MM.1S (cell line): ENCODE results near the gene FIGLA.

Source experiments
- DNase-seq: peaks from one replicate; pipeline ENCODE4 v3.0.0-alpha.2; 2015
- H2AFZ ChIP-seq: fragments of 300-600 bp; sonication (generic); 2 replicates; pipeline ENCODE4 v1.6.0; 2016; ENCODE audit warnings: antibody characterized with exemption, low read length
- H3F3A ChIP-seq: fragments of 300-600 bp; sonication (generic); 2 replicates; pipeline ENCODE4 v1.6.1; 2016; ENCODE audit warnings: mild to moderate bottlenecking, antibody characterized with exemption, low read length, moderate library complexity, mixed read lengths; ENCODE audit not compliant: insufficient read depth
- H3K27ac ChIP-seq: fragments of 300-600 bp; sonication (generic); 2 replicates; pipeline ENCODE4 v1.5.1; 2016; ENCODE audit warnings: mild to moderate bottlenecking, low read length
- H3K27me3 ChIP-seq: fragments of 300-600 bp; sonication (generic); replicated peaks from 2 replicates; pipeline ENCODE4 v1.6.0; 2016; ENCODE audit warnings: low read length; ENCODE audit not compliant: insufficient read depth
- H3K36me3 ChIP-seq: fragments of 300-600 bp; sonication (generic); replicated peaks from 2 replicates; pipeline ENCODE4 v1.6.1; 2016; ENCODE audit warnings: mild to moderate bottlenecking, low read length, mixed read lengths; ENCODE audit not compliant: insufficient read depth
- H3K4me1 ChIP-seq: fragments of 300-600 bp; sonication (generic); 2 replicates; pipeline ENCODE4 v1.6.1; 2016; ENCODE audit warnings: low read length, mixed read lengths
- H3K4me2 ChIP-seq: fragments of 300-600 bp; sonication (generic); 2 replicates; pipeline ENCODE4 v1.6.0; 2016; ENCODE audit warnings: low read depth, low read length
- H3K4me3 ChIP-seq: fragments of 300-600 bp; sonication (generic); 2 replicates; pipeline ENCODE4 v1.5.1; 2016; ENCODE audit warnings: low read length, mixed read lengths
- H3K79me2 ChIP-seq: fragments of 300-600 bp; sonication (generic); 2 replicates; pipeline ENCODE4 v1.6.1; 2016; ENCODE audit warnings: mixed run types, low read length, mixed read lengths
- H3K9ac ChIP-seq: fragments of 300-600 bp; sonication (generic); 2 replicates; pipeline ENCODE4 v1.6.1; 2016; ENCODE audit warnings: low read length, mixed read lengths
- H3K9me2 ChIP-seq: fragments of 300-600 bp; sonication (generic); replicated peaks from 2 replicates; pipeline ENCODE4 v1.6.1; 2016; ENCODE audit warnings: mild to moderate bottlenecking, low read length, mixed read lengths; ENCODE audit not compliant: insufficient read depth
- H3K9me3 ChIP-seq: fragments of 300-600 bp; sonication (generic); replicated peaks from 2 replicates; pipeline ENCODE4 v1.6.1; 2016; ENCODE audit warnings: mild to moderate bottlenecking, low read length, mixed read lengths; ENCODE audit not compliant: insufficient read depth
- H4K20me1 ChIP-seq: fragments of 300-600 bp; sonication (generic); 2 replicates; pipeline ENCODE4 v1.6.1; 2016; ENCODE audit warnings: mild to moderate bottlenecking, low read length, moderate library complexity, mixed read lengths; ENCODE audit not compliant: insufficient read depth
- CTCF ChIP-seq: fragments of 300-600 bp; sonication (generic); IDR thresholded peaks from 2 replicates; pipeline ENCODE4 v1.5.1; 2016; ENCODE audit warnings: antibody characterized with exemption, low read length, mixed read lengths
- EZH2 ChIP-seq: fragments of 300-600 bp; sonication (generic); optimal IDR thresholded peaks from 2 replicates; pipeline ENCODE3; 2017; ENCODE audit warnings: low read depth, mild to moderate bottlenecking, antibody characterized with exemption, low read length, mixed read lengths
- EZH2phosphoT487 ChIP-seq: fragments of 300-600 bp; sonication (generic); IDR thresholded peaks from 2 replicates; pipeline ENCODE4 v1.6.1; 2018; ENCODE audit warnings: antibody characterized with exemption, low read length

FIGLA gene

GRCh38 chr2:70829916-70830315 is 39.5 kb upstream of the FIGLA start:
- Histone ChIP-seq H4K20me1 (no peaks in the 10 kb centered on the region), H3K9me2 (no peaks in the 10 kb centered on the region), H3K27me3 (no peaks in the 10 kb centered on the region), H3K9ac (no peak overlapping the region), H3K4me1 (no peaks in the 10 kb centered on the region), H3K4me2 (no peak overlapping the region), H3K27ac (no peak overlapping the region), H3K9me3 (no peaks in the 10 kb centered on the region), H3K79me2 (no peaks in the 10 kb centered on the region), H3F3A (no peaks in the 10 kb centered on the region), H3K36me3 (no peaks in the 10 kb centered on the region), H3K4me3 (no peak overlapping the region), H2AFZ (no peak overlapping the region)
- no peak for TF ChIP-seq EZH2
- no peak for TF ChIP-seq CTCF
- no peak for TF ChIP-seq EZH2phosphoT487
- DNase-seq, result no peak

GRCh38 chr2:70828914-70829824 is 38.7 kb upstream of the FIGLA start:
- Histone ChIP-seq H3K4me2 (no peak overlapping the region), H3K27me3 (no peaks in the 10 kb centered on the region), H2AFZ (no peak overlapping the region), H3K79me2 (no peaks in the 10 kb centered on the region), H3K27ac (no peak overlapping the region), H3K4me1 (no peaks in the 10 kb centered on the region), H3F3A (no peaks in the 10 kb centered on the region), H3K36me3 (no peaks in the 10 kb centered on the region), H3K9me3 (no peaks in the 10 kb centered on the region), H3K9me2 (no peaks in the 10 kb centered on the region), H3K4me3 (no peak overlapping the region), H3K9ac (no peak overlapping the region), H4K20me1 (no peaks in the 10 kb centered on the region)
- no peak for DNase-seq
- TF ChIP-seq EZH2phosphoT487 (no peak), EZH2 (no peak), CTCF (no peak)

- Histone ChIP-seq H3K9ac (no peak overlapping the region), H3K27ac (no peak overlapping the region), H3K36me3 (no peaks in the 10 kb centered on the region), H3K9me3 (no peaks in the 10 kb centered on the region), H3K4me1 (no peaks in the 10 kb centered on the region), H3K9me2 (no peaks in the 10 kb centered on the region), H2AFZ (no peak overlapping the region), H3F3A (no peaks in the 10 kb centered on the region), H3K4me2 (no peak overlapping the region), H3K4me3 (no peak overlapping the region), H3K27me3 (no peaks in the 10 kb centered on the region), H4K20me1 (no peaks in the 10 kb centered on the region), H3K79me2 (no peaks in the 10 kb centered on the region)
- TF ChIP-seq EZH2phosphoT487, result no peak
- TF ChIP-seq CTCF, result no peak
- TF ChIP-seq EZH2, result no peak
- peak; percentile 12 for DNase-seq
Observed at GRCh38 chr2:70828115-70828514, 37.7 kb upstream of the FIGLA start.
